Measurements from ENCODE around the gene ITIH5.

DNA sequence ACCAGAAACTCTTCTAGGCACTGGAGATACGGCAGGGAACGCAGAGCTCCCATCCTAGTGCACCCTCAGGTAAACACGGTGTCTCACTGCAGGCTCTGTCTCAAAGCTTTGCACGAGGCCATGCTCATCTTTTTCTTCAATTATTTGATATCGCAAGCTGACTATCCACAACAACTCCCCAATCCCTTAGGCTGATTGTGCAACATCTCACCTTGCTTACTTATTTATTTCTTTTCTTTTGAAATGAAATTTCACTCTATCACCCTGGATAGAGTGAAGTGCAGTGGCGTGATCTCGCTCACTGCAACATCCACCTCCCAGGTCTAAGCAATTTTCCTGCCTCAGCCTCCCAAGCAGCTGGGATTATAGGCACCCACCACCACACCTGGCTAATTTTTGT is 48.7 kb upstream of the ITIH5 start:
- TF ChIP-seq POLR2A (IDR thresholded peaks at IDR 0.05) (no peak), EP300 (IDR thresholded peaks at IDR 0.05) (no peak), CTCF (IDR thresholded peaks at IDR 0.05) (no peak)
